IMR-90 (cell line): ENCODE measurements around the gene KIF18A. TPM values are rescaled to one million over a fixed set of nuclear protein-coding genes. Genes with fewer than 3 reads are reported as not detected.

Experiments used
- ATAC-seq: fragments of 200-7000 bp; cut with Tn5 transposase; 2 replicates; pipeline ENCODE4 v1.9.1; 2020; ENCODE audit warnings: low read depth, mild to moderate bottlenecking, moderate library complexity
- BruUV-seq: library from RNA; stranded (reverse); fragments of 400-500 nt; replicated peaks from 2 replicates; lab custom pipeline; 2021; lab: Mats Ljungman, UMichigan
- CTCF ChIA-PET: fragments of 300-600 bp; formaldehyde crosslinking; extraction: SDS; loops from one replicate; lab custom pipeline; 2021; ENCODE audit warnings: antibody characterized with exemption; lab: Yijun Ruan, JAX
- POLR2A ChIA-PET: fragments of 300-600 bp; sonication (Branson Sonifier 250); formaldehyde crosslinking; loops from one replicate; lab custom pipeline; 2022; ENCODE audit warnings: antibody characterized with exemption; ENCODE audit not compliant: unreplicated experiment; lab: Charles Lee
- DNase-seq: peaks from one replicate; pipeline ENCODE4 v3.0.0; 2013
- H2AFZ ChIP-seq: replicated peaks from 2 replicates; pipeline ENCODE3; 2013; ENCODE audit warnings: low read length, mild to moderate bottlenecking; ENCODE audit not compliant: poor library complexity
- H2AK5ac ChIP-seq: 2 replicates; pipeline ENCODE4 v1.6.1; 2013; ENCODE audit warnings: low read depth, low read length, inconsistent platforms
- H2AK9ac ChIP-seq: replicated peaks from 2 replicates; pipeline ENCODE3; 2013; ENCODE audit warnings: mild to moderate bottlenecking, low read depth, low read length, moderate library complexity; ENCODE audit not compliant: poor library complexity
- H2BK120ac ChIP-seq: 2 replicates; pipeline ENCODE4 v1.6.1; 2013; ENCODE audit warnings: low read depth, low read length, inconsistent platforms
- H2BK15ac ChIP-seq: 3 replicates; pipeline ENCODE4 v1.6.1; 2013; ENCODE audit warnings: low read depth, low read length, inconsistent platforms
- H2BK20ac ChIP-seq: 2 replicates; pipeline ENCODE4 v1.6.1; 2013; ENCODE audit warnings: low read depth, mild to moderate bottlenecking, inconsistent platforms, low read length, moderate library complexity
- H2BK5ac ChIP-seq: 2 replicates; pipeline ENCODE4 v1.6.1; 2013; ENCODE audit warnings: mild to moderate bottlenecking, low read depth, low read length, inconsistent platforms; ENCODE audit not compliant: poor library complexity, severe bottlenecking
- H3K14ac ChIP-seq: replicated peaks from 2 replicates; pipeline ENCODE4 v1.6.1; 2013; ENCODE audit warnings: low read depth, low read length, inconsistent platforms
- H3K18ac ChIP-seq: 2 replicates; pipeline ENCODE4 v1.6.1; 2013; ENCODE audit warnings: low read depth, low read length, control low read depth
- H3K23ac ChIP-seq: 2 replicates; pipeline ENCODE4 v1.6.1; 2013; ENCODE audit warnings: low read depth, low read length, inconsistent platforms
- H3K27ac ChIP-seq: 2 replicates; pipeline ENCODE4 v1.5.1; 2013; ENCODE audit warnings: mild to moderate bottlenecking, control low read depth, low read length; ENCODE audit not compliant: insufficient read depth
- H3K27me3 ChIP-seq: 2 replicates; pipeline ENCODE4 v1.6.1; 2013; ENCODE audit warnings: low read length; ENCODE audit not compliant: control insufficient read depth, insufficient read depth
- H3K36me3 ChIP-seq: 2 replicates; pipeline ENCODE4 v1.6.1; 2013; ENCODE audit warnings: low read length, mixed read lengths; ENCODE audit not compliant: control insufficient read depth, insufficient read depth
- H3K4ac ChIP-seq: 2 replicates; pipeline ENCODE4 v1.6.1; 2013; ENCODE audit warnings: low read depth, low read length, inconsistent platforms
- H3K4me1 ChIP-seq: 2 replicates; pipeline ENCODE4 v1.6.1; 2013; ENCODE audit warnings: low read length, mixed read lengths; ENCODE audit not compliant: control insufficient read depth, insufficient read depth
- H3K4me2 ChIP-seq: 2 replicates; pipeline ENCODE4 v1.6.1; 2013; ENCODE audit warnings: low read depth, mild to moderate bottlenecking, control low read depth, low read length, moderate library complexity
- H3K4me3 ChIP-seq: 2 replicates; pipeline ENCODE4 v1.5.1; 2013; ENCODE audit warnings: low read depth, mild to moderate bottlenecking, control low read depth, low read length, moderate library complexity; ENCODE audit not compliant: insufficient read depth
- H3K56ac ChIP-seq: 2 replicates; pipeline ENCODE4 v1.6.1; 2013; ENCODE audit warnings: low read length, inconsistent platforms; ENCODE audit not compliant: insufficient read depth; ENCODE audit errors: extremely low read depth
- H3K79me1 ChIP-seq, 2 experiments: 2 replicates each; pipeline ENCODE4 v1.6.1; 2013; ENCODE audit warnings: low read length in 2 of 2, inconsistent platforms in 1 of 2, low read depth in 1 of 2
- H3K9ac ChIP-seq: 2 replicates; pipeline ENCODE4 v1.6.1; 2013; ENCODE audit warnings: low read depth, low read length, control low read depth
- H3K9me1 ChIP-seq: 2 replicates; pipeline ENCODE4 v1.6.1; 2013; ENCODE audit warnings: low read length, inconsistent platforms; ENCODE audit not compliant: insufficient read depth
- H3K9me3 ChIP-seq: 2 replicates; pipeline ENCODE4 v1.6.1; 2013; ENCODE audit warnings: low read length; ENCODE audit not compliant: control insufficient read depth, insufficient read depth
- H4K20me1 ChIP-seq: 2 replicates; pipeline ENCODE4 v1.6.1; 2013; ENCODE audit warnings: low read length, inconsistent platforms; ENCODE audit not compliant: insufficient read depth
- H4K5ac ChIP-seq: 2 replicates; pipeline ENCODE4 v1.6.1; 2013; ENCODE audit warnings: mild to moderate bottlenecking, low read depth, low read length, control low read depth
- H4K8ac ChIP-seq, 2 experiments: 2 replicates each; pipeline ENCODE4 v1.6.1; 2013; ENCODE audit warnings: low read depth in 2 of 2, low read length in 2 of 2, control low read depth in 1 of 2, inconsistent platforms in 1 of 2
- H4K91ac ChIP-seq: 2 replicates; pipeline ENCODE4 v1.6.1; 2013; ENCODE audit warnings: low read depth, low read length, inconsistent platforms; ENCODE audit not compliant: insufficient read depth
- NFE2L2 ChIP-seq: fragments of 150-350 bp; IDR thresholded peaks from 2 replicates; pipeline ENCODE4 v1.6.1; 2016; ENCODE audit warnings: low read depth, mild to moderate bottlenecking, low read length
- RAD21 ChIP-seq: IDR thresholded peaks from 2 replicates; pipeline ENCODE4 v1.6.1; 2012; ENCODE audit warnings: low read length, improper control_type of control experiment
- RFX5 ChIP-seq: IDR thresholded peaks from 2 replicates; pipeline ENCODE4 v1.8.0; 2012; ENCODE audit warnings: low read depth, mild to moderate bottlenecking, low read length, moderate library complexity
- WGBS, 2 experiments: methylation state at CpG; one replicate each; pipeline versions ENCODE4 v1.1.5 to v1.1.7; 2013; ENCODE audit warnings: missing lambda C conversion rate in 2 of 2; ENCODE audit not compliant: insufficient read length in 1 of 2; ENCODE audit errors: extremely low coverage in 2 of 2; 5-methylcytosine and 5-hydroxymethylcytosine counted together
- dilution Hi-C: fragments of 300-500 bp; cut with HindIII; formaldehyde crosslinking; loops from one replicate; pipeline ENCODE4 v1.14.3; 2018; ENCODE audit warnings: low sequenced_read_pairs; ENCODE audit not compliant: unreplicated experiment
- in situ Hi-C: fragments of 300-500 bp; cut with MboI; formaldehyde crosslinking; loops from 3 replicates; pipeline ENCODE4 v1.14.3; 2019; ENCODE audit warnings: low sequenced_read_pairs, inconsistent platforms, mixed read lengths
- intact Hi-C: fragments of 100-400 bp; cut with micrococcal nuclease; formaldehyde crosslinking; loops from 2 replicates; pipeline ENCODE4 v1.10.0; 2022
- polyA plus RNA-seq, 3 experiments: library from polyadenylated mRNA; depleted of rRNA; stranded (reverse); fragments of >200 nt; gene quantifications; 2 replicates each; pipeline ENCODE4 v1.2.3, GENCODE V29; 2012; ENCODE audit warnings: low replicate concordance in 1 of 3
- total RNA-seq: library from RNA; depleted of rRNA; stranded (reverse); fragments of >200 nt; gene quantifications from 2 replicates; pipeline ENCODE4 v1.2.3, GENCODE V29; 2012

KIF18A gene
- total and polyA plus RNA-seq, 2 of the 4 experiments (the other 2 are of a cell fraction), result 8.9 to 24.4 TPM

- H2BK15ac ChIP-seq, result no peak overlapping the region
- intact Hi-C loops (no loop called here), in situ Hi-C loops (no loop called here), dilution Hi-C loops (no loop called here)
- H3K9ac ChIP-seq, result no peak overlapping the region
- H4K91ac ChIP-seq, result no peak overlapping the region
- no peak overlapping the region; the same call in 1 of the 2 replicates for H4K5ac ChIP-seq
- H3K18ac ChIP-seq, result no peak overlapping the region; the same call in 1 of the 2 replicates
- DNase-seq (no peak), ATAC-seq (no peak)
- WGBS, 2 experiments, result no CpG with 5 or more reads among the region's 4 CpGs
- H2BK5ac ChIP-seq, result no peak overlapping the region
- H2AFZ ChIP-seq, result no peak overlapping the region
- H2BK120ac ChIP-seq, result no peak overlapping the region
- CTCF ChIA-PET, result no interaction called here
- H2AK5ac ChIP-seq, result no peak overlapping the region
- peaks cover 3% of the 10 kb centered on the region; the same call in 1 of the 2 replicates for H3K4me1 ChIP-seq
- H3K79me1 ChIP-seq, result no peaks in the 10 kb centered on the region
- no peaks in the 10 kb centered on the region for H3K9me3 ChIP-seq
- H3K4ac ChIP-seq, result no peak overlapping the region
- no peak overlapping the region for H3K23ac ChIP-seq
- H2BK20ac ChIP-seq, result no peak overlapping the region
- no peak overlapping the region for H2AK9ac ChIP-seq
- H3K14ac ChIP-seq, result no peak overlapping the region
- H3K56ac ChIP-seq, result no peak overlapping the region
- H3K36me3 ChIP-seq, result no peaks in the 10 kb centered on the region
- POLR2A ChIA-PET, result no interaction called here
- BruUV-seq, result no TSS peak
- H3K4me3 ChIP-seq, result no peak overlapping the region
- H3K4me2 ChIP-seq, result no peak overlapping the region
- TF ChIP-seq RFX5 (no peak), RAD21 (no peak), NFE2L2 (no peak)
- H3K9me1 ChIP-seq, result peaks cover 3% of the 10 kb centered on the region; the same call in 1 of the 2 replicates
- no peak overlapping the region for H3K27ac ChIP-seq
- H3K27me3 ChIP-seq, result no peaks in the 10 kb centered on the region
- no peak overlapping the region; a peak in 1 of 4 replicates for H4K8ac ChIP-seq
- no peaks in the 10 kb centered on the region for H4K20me1 ChIP-seq
These were observed 131.7 kb downstream of the KIF18A start for GRCh38 chr11:27976262-27976661.
